ENCODE results near the gene MAPK8IP3.

Gene MAPK8IP3

GRCh38 chr16:1758923-1759322 lies 52.9 kb downstream of the MAPK8IP3 start:
- no peaks in the 10 kb centered on the region for H3K27me3 ChIP-seq (replicated peaks; ENCODE audit: control insufficient read depth, insufficient read depth, low read length)

GRCh38 chr16:1759511-1759910 lies 53.5 kb downstream of the MAPK8IP3 start:
- Histone ChIP-seq H3K4me3 (replicated peaks; ENCODE audit: low read depth, low read length) (no peak overlapping the region), H3K27me3 (replicated peaks; ENCODE audit: control insufficient read depth, insufficient read depth, low read length) (no peaks in the 10 kb centered on the region), H3K36me3 (ENCODE audit: control insufficient read depth, insufficient read depth, low read length) (peaks cover 32% of the 10 kb centered on the region)
- TF ChIP-seq CTCF (IDR thresholded peaks at IDR 0.05; ENCODE audit: insufficient read depth, low read length, poor library complexity, severe bottlenecking): no peak
- DNase-seq (ENCODE audit: extremely low read depth, insufficient read length): no peak

More at GRCh38 chr16:1758923-1759322, 52.9 kb downstream of the MAPK8IP3 start:
- TF ChIP-seq CTCF (IDR thresholded peaks at IDR 0.05; ENCODE audit: insufficient read depth, low read length, poor library complexity, severe bottlenecking): no peak
- Histone ChIP-seq H3K36me3 (ENCODE audit: control insufficient read depth, insufficient read depth, low read length) (peaks cover 28% of the 10 kb centered on the region), H3K4me3 (replicated peaks; ENCODE audit: low read depth, low read length) (no peak overlapping the region)
- DNase-seq (ENCODE audit: extremely low read depth, insufficient read length): no peak

GRCh38 chr16:1760911-1761310 lies 54.9 kb downstream of the MAPK8IP3 start:
- H3K27me3 ChIP-seq (replicated peaks; ENCODE audit: control insufficient read depth, insufficient read depth, low read length): no peaks in the 10 kb centered on the region
- TF ChIP-seq CTCF (IDR thresholded peaks at IDR 0.05; ENCODE audit: insufficient read depth, low read length, poor library complexity, severe bottlenecking): no peak
- peaks cover 43% of the 10 kb centered on the region for H3K36me3 ChIP-seq (ENCODE audit: control insufficient read depth, insufficient read depth, low read length)
- H3K4me3 ChIP-seq (replicated peaks; ENCODE audit: low read depth, low read length): no peak overlapping the region
- no peak for DNase-seq (ENCODE audit: extremely low read depth, insufficient read length)

- Histone ChIP-seq H3K4me3 (replicated peaks; ENCODE audit: low read depth, low read length) (no peak overlapping the region), H3K36me3 (ENCODE audit: control insufficient read depth, insufficient read depth, low read length) (peaks cover 46% of the 10 kb centered on the region), H3K27me3 (replicated peaks; ENCODE audit: control insufficient read depth, insufficient read depth, low read length) (no peaks in the 10 kb centered on the region)
- TF ChIP-seq CTCF (IDR thresholded peaks at IDR 0.05; ENCODE audit: insufficient read depth, low read length, poor library complexity, severe bottlenecking): no peak
- no peak for DNase-seq (ENCODE audit: extremely low read depth, insufficient read length)
Measured at GRCh38 chr16:1761751-1762150, 55.8 kb downstream of the MAPK8IP3 start.

GRCh38 chr16:1762196-1762878 lies 56.3 kb downstream of the MAPK8IP3 start:
- DNase-seq (ENCODE audit: extremely low read depth, insufficient read length): no peak
- no peak for TF ChIP-seq CTCF (IDR thresholded peaks at IDR 0.05; ENCODE audit: insufficient read depth, low read length, poor library complexity, severe bottlenecking)
- Histone ChIP-seq H3K4me3 (replicated peaks; ENCODE audit: low read depth, low read length) (no peak overlapping the region), H3K27me3 (replicated peaks; ENCODE audit: control insufficient read depth, insufficient read depth, low read length) (no peaks in the 10 kb centered on the region), H3K36me3 (ENCODE audit: control insufficient read depth, insufficient read depth, low read length) (peaks cover 50% of the 10 kb centered on the region)

Data from GM06990 (cell line).